WI38 (cell line): Measurements from ENCODE around the gene DEXI.
A peak's percentile ranks its signal among the peaks of the same experiment; 100 is the strongest.

Experiments used
- H3K4me3 ChIP-seq: 2 replicates; pipeline ENCODE4 v1.5.1; 2011; ENCODE audit warnings: low read depth, mild to moderate bottlenecking, control low read depth, low read length
- TF ChIP-seq, protein P1 (sequence below): IDR thresholded peaks from 2 replicates; pipeline ENCODE4 v1.5.1; 2012; ENCODE audit warnings: low read depth, mild to moderate bottlenecking, control low read depth, low read length

DEXI gene

DNA sequence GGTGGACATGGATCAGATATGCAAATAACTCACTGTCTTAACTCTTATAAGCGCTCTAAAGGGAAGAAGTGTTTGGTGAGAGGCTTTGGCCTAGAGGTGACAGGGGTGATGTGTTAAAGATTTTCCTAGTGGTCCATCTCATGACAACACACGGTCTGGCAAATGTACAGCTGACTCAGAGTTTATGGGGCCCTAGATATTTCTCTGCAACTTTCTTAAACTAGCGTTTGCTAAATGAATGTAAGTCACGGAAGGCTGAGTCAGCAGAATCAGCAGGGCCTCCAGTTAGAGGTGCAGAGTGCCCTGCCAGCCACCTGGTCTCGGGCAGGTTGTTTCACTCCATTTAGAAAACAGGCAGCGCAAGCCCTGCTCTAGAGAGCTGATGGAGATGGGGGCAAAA, 42.2 kb upstream of the DEXI start:
- TF ChIP-seq, protein P1, sequence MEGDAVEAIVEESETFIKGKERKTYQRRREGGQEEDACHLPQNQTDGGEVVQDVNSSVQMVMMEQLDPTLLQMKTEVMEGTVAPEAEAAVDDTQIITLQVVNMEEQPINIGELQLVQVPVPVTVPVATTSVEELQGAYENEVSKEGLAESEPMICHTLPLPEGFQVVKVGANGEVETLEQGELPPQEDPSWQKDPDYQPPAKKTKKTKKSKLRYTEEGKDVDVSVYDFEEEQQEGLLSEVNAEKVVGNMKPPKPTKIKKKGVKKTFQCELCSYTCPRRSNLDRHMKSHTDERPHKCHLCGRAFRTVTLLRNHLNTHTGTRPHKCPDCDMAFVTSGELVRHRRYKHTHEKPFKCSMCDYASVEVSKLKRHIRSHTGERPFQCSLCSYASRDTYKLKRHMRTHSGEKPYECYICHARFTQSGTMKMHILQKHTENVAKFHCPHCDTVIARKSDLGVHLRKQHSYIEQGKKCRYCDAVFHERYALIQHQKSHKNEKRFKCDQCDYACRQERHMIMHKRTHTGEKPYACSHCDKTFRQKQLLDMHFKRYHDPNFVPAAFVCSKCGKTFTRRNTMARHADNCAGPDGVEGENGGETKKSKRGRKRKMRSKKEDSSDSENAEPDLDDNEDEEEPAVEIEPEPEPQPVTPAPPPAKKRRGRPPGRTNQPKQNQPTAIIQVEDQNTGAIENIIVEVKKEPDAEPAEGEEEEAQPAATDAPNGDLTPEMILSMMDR, result no peak
- H3K4me3 ChIP-seq, result no peak overlapping the region

DNA sequence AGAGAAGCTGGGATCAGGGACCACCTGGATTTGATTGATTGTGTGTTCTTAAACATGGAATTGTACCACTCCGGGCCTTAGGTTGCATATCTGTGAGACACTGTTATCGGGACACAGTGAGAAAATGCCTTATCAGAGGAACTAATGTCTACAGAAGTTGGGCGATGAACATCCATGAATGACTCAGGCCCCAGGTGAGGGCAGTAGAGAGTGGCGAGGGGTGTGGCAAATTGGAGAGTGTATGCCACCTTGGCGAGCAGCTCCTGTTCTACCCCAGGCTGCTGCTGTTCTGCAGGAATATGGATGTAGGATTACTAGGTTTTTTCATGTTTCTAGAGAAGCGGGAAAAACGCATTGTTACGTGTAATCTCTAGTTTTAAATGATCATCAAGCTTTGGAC, 40.9 kb upstream of the DEXI start:
- no peak overlapping the region for H3K4me3 ChIP-seq

DNA sequence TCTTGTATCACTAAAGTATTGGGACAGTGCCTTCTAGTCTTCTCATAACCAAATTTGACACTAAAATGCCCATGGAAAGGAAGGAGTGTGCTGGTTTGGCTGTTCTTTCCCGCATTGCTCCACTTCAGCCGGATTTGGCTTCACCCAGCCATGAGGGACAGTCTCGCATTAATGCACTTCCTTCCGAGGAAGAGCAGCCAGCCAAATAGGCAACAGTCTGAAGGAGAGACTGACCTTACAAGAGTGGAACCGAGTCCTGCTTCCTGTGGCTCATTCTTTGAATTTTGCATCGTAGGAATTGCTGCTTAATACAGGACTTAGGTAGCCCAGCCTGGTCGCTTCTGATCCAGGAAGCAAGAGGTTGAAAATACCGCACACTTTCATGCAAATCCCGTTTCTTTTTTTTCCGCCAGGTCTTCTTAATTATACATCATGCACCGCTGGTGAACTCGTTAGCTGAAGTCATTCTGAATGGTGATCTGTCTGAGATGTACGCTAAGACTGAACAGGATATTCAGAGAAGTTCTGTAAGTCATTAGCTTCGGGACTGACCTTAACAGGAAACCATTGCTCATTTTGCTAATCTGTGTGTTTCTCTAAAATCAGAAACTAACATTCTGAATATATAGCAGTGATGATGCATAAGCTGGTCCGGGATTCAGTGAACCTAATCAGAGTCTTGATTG, 40.3 kb upstream of the DEXI start:
- no peak overlapping the region for H3K4me3 ChIP-seq
- TF ChIP-seq, protein P1, result no peak

More for the DNA sequence above, 40.9 kb upstream of the DEXI start:
- TF ChIP-seq, protein P1, result no peak

DNA sequence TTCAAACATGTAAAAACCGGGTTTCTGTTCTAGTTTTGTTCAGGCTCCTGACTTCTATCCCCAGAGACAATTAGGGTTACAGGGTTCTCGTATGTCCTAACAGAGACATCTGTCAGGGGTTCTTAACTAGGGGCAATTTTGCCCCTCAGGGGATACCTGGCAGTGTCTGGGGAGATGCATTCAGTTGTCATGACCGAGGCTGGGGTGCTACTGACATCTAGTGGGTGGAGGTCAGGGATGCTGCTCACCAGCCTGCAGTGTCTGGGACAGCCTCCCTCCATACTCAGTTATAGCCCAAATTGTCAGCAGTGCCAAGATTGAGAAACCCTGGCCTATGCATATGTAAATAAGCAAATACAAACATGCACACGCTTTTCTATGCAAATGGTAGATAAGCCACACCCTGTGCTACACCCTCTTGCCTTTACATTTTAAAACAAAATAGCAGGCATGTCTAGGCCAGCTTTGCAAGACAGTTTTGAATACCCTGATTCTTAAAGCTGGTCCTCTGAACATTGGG, 39.5 kb upstream of the DEXI start:
- TF ChIP-seq, protein P1, result 0 out of 2 replicates have a peak, but pooled peaks have one; percentile 9
- no peak overlapping the region for H3K4me3 ChIP-seq

DNA sequence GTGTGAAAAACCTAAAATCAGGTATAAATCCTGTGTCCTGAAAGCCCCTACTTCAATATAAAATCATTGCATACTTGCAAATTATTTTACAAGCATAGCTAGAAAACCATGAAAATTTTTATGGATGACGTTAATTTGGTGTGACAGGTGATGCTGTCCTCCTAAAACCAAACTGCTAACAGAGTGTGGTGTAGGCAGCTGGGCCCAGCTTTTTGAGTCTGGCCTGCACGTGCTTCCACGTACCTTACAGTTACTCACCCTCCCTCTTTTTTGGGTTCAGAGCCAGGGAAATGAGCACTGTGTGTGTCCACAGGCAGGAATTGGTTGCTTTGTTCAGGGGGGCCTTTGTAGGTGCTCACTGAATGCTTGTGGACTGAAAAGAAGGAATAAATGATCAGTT, 38.5 kb upstream of the DEXI start:
- H3K4me3 ChIP-seq, result no peak overlapping the region
- TF ChIP-seq, protein P1, result no peak

DNA sequence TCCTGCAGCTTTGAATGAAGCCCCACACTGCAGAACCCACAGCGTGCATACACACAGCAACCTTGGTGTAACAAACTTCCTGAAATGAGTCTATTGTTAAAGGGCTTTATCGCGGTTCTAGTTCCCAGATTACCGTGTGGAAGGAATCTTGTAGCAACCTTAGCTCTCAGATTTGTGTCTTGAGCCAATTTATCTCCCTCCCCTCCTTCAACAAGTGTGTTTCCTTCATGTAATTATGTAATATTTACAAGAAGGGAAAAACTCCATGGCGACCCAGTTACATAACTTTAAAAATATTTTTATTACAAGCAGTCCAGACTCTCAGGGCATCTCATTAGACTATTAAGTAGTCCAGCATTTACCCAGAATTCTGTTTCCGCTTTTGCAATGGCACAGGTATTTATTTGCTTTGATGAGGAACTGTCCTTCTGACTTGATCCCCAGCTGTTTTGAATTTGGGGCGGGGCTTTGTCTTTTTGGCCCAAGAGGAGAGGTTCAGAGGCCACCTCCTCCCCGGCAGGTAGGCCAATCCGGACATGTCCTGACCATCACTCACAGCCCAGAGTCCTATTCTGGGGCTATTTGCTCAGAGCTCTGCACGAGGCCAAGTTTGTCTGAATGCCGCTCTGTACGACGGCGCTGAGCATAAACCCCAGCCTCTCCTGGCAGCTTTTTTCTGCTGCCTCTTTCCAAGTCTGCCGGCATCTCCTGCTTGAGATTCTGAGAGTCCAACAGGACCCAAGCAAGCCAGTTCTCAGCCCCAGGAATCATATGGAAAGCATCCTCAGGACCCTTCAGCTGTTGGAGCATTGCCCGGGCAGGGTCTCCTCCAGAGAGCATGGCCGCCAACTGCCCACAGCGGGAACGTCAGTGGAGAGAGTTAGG, 37.7 kb upstream of the DEXI start:
- TF ChIP-seq, protein P1, result no peak
- no peak overlapping the region for H3K4me3 ChIP-seq

DNA sequence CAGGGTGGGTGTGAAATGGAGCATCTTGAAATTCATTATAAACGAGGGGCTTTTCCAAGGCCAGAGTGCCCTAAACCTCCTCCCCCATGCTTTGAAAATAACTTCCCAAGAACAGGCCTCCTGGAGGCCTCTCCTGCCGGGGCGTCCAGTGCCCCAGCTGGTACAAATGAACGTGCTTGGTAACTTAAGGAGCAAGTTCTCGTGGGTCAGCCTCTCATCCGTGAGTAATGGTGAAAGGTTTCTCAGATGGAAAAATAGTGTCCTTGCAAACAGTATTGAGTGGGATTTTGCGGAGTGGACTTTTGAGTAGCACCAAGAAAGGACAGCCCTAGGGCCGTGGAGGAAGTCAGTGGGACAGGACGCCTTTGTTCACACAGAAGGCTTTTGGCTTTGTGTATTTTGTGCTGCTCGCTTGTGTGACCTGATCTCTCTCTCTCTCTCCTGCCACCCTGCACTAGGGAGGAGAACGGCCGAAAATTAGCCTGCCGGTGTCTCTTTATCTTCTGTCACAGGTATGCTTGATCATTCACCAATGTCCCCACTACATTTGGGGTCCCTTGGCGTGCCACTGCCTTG, 36.7 kb upstream of the DEXI start:
- TF ChIP-seq, protein P1, result no peak
- no peak overlapping the region for H3K4me3 ChIP-seq
